Measurements from ENCODE around the gene TREH. TPM values are rescaled to one million over a fixed set of nuclear protein-coding genes. Genes with fewer than 3 reads are reported as not detected.
A peak's percentile ranks its signal among the peaks of the same experiment; 100 is the strongest.

TREH gene
- polyA plus RNA-seq, 1 of the 3 experiments (the other 2 are of a cell fraction) = not detected

DNA sequence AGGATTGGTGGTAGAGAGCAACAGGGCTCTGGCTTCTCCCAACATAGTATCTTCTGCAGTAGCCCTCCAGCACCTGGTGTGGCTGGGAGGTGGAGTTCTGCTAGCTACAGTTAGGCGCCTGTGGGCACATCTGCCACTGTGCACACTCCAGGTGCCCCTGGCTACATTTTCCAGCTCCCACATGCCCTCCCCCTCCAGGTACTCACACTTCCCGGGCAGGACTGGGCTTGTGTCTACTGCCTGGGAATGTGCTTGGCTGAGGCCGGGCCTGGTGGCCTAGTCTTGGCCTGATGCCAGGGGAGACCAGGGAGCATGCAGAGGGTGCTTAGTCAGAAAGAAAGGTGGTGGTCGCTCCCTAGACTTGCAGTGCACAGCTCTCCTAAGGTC lies 56.2 kb downstream of the TREH start (continued):
- TF ChIP-seq TAF1 (IDR thresholded peaks at IDR 0.05; ENCODE audit: borderline replicate concordance, low read depth, low read length) (peak; percentile 38; the same call in 1 of the 2 replicates), ELF1 (IDR thresholded peaks at IDR 0.05) (no peak), TEAD4 (IDR thresholded peaks at IDR 0.05; ENCODE audit: borderline replicate concordance, insufficient read depth) (0 out of 2 replicates have a peak, but pooled peaks have one; percentile 5), RXRA (IDR thresholded peaks at IDR 0.05; ENCODE audit: borderline replicate concordance, low read depth) (no peak)

DNA sequence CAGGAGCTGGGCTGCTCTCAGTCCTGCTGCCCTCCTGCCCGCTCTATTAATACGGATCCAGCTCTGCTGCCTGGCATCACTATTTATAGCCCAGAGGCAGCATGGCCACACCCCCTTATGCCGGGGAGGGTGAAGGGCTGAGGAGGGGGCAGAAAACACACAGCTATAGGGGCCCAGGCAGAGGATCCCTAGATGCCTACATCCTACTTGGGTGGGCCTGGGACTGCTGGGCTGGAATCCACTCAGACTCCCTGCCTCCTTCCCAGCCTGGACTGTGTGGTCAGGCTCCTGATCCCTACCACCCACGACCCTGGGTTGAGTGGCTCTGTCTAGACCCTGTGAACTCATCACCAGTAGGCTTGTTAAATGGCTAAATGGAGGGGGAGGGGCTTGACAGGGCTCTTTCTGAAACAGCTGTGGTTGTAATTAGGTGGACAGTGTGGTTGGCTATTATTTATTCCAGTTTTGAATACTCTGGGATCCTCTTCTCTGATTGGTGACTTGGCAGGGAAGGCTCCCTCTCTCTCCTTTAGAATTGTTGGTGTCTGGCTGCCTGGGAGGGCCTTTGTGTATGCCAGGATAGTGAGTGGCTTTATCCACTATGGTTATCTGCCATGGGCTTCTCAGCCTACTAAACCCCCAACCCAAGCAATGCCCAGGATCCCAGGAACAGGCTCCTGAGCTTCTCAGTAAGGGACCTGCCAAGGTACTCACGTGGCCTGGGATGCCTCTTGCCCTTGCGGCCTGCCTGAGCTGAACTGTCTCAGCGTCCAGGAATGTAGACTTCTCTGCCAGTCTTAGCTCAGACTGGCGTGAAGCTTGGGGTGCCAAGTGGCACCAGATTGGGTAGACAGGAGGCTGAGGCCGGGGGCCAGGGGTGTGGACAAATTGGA lies 56.8 kb downstream of the TREH start:
- TF ChIP-seq JUND (IDR thresholded peaks at IDR 0.05) (peak; percentile 40; the same call in 1 of the 2 replicates), FOXJ3 (CRISPR knock-in tag; IDR thresholded peaks at IDR 0.05) (no peak), EP300 (IDR thresholded peaks at IDR 0.05; ENCODE audit: borderline replicate concordance in 1 of 2, low read depth in 1 of 2, low read length in 1 of 2) (peak in 1 of 2 experiments; percentile 47; a peak in 1 of 4 replicates), RFX5 (IDR thresholded peaks at IDR 0.05; ENCODE audit: low read length) (peak; percentile 56; the same call in 1 of the 2 replicates), MXI1 (IDR thresholded peaks at IDR 0.05; ENCODE audit: low read depth, low read length) (no peak), TEAD4 (IDR thresholded peaks at IDR 0.05; ENCODE audit: borderline replicate concordance, insufficient read depth) (peak; percentile 47; the same call in 1 of the 2 replicates), ELF1 (IDR thresholded peaks at IDR 0.05) (no peak), FOSL2 (IDR thresholded peaks at IDR 0.05; ENCODE audit: borderline replicate concordance, low read depth) (peak; percentile 45; the same call in 1 of the 2 replicates), TCF12 (IDR thresholded peaks at IDR 0.05) (peak; percentile 51), NFIC (IDR thresholded peaks at IDR 0.05; ENCODE audit: borderline replicate concordance) (0 out of 2 replicates have a peak, but pooled peaks have one; percentile 5), SIN3A (IDR thresholded peaks at IDR 0.05; ENCODE audit: borderline replicate concordance, low read depth, low read length) (no peak; the same call in 1 of the 2 replicates), POLR2AphosphoS5 (IDR thresholded peaks at IDR 0.05; ENCODE audit: low read depth, low read length) (peak; percentile 78), SMC3 (IDR thresholded peaks at IDR 0.05; ENCODE audit: low read depth, low read length) (no peak)
- TF ChIP-seq, protein P1, sequence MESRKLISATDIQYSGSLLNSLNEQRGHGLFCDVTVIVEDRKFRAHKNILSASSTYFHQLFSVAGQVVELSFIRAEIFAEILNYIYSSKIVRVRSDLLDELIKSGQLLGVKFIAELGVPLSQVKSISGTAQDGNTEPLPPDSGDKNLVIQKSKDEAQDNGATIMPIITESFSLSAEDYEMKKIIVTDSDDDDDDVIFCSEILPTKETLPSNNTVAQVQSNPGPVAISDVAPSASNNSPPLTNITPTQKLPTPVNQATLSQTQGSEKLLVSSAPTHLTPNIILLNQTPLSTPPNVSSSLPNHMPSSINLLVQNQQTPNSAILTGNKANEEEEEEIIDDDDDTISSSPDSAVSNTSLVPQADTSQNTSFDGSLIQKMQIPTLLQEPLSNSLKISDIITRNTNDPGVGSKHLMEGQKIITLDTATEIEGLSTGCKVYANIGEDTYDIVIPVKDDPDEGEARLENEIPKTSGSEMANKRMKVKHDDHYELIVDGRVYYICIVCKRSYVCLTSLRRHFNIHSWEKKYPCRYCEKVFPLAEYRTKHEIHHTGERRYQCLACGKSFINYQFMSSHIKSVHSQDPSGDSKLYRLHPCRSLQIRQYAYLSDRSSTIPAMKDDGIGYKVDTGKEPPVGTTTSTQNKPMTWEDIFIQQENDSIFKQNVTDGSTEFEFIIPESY (IDR thresholded peaks at IDR 0.05; ENCODE audit: borderline replicate concordance, low read depth) = no peak
- TF ChIP-seq, protein P2, sequence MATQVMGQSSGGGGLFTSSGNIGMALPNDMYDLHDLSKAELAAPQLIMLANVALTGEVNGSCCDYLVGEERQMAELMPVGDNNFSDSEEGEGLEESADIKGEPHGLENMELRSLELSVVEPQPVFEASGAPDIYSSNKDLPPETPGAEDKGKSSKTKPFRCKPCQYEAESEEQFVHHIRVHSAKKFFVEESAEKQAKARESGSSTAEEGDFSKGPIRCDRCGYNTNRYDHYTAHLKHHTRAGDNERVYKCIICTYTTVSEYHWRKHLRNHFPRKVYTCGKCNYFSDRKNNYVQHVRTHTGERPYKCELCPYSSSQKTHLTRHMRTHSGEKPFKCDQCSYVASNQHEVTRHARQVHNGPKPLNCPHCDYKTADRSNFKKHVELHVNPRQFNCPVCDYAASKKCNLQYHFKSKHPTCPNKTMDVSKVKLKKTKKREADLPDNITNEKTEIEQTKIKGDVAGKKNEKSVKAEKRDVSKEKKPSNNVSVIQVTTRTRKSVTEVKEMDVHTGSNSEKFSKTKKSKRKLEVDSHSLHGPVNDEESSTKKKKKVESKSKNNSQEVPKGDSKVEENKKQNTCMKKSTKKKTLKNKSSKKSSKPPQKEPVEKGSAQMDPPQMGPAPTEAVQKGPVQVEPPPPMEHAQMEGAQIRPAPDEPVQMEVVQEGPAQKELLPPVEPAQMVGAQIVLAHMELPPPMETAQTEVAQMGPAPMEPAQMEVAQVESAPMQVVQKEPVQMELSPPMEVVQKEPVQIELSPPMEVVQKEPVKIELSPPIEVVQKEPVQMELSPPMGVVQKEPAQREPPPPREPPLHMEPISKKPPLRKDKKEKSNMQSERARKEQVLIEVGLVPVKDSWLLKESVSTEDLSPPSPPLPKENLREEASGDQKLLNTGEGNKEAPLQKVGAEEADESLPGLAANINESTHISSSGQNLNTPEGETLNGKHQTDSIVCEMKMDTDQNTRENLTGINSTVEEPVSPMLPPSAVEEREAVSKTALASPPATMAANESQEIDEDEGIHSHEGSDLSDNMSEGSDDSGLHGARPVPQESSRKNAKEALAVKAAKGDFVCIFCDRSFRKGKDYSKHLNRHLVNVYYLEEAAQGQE (IDR thresholded peaks at IDR 0.05; ENCODE audit: low read depth, low read length) = 0 out of 2 replicates have a peak, but pooled peaks have one; percentile 30
- TF ChIP-seq, protein P3, sequence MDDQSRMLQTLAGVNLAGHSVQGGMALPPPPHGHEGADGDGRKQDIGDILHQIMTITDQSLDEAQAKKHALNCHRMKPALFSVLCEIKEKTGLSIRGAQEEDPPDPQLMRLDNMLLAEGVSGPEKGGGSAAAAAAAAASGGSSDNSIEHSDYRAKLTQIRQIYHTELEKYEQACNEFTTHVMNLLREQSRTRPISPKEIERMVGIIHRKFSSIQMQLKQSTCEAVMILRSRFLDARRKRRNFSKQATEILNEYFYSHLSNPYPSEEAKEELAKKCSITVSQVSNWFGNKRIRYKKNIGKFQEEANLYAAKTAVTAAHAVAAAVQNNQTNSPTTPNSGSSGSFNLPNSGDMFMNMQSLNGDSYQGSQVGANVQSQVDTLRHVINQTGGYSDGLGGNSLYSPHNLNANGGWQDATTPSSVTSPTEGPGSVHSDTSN (IDR thresholded peaks at IDR 0.05) = peak; percentile 60
- TF ChIP-seq, protein P4, sequence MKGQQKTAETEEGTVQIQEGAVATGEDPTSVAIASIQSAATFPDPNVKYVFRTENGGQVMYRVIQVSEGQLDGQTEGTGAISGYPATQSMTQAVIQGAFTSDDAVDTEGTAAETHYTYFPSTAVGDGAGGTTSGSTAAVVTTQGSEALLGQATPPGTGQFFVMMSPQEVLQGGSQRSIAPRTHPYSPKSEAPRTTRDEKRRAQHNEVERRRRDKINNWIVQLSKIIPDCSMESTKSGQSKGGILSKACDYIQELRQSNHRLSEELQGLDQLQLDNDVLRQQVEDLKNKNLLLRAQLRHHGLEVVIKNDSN (IDR thresholded peaks at IDR 0.05; ENCODE audit: borderline replicate concordance, low read depth) = peak; percentile 76
- TF ChIP-seq, protein P5, sequence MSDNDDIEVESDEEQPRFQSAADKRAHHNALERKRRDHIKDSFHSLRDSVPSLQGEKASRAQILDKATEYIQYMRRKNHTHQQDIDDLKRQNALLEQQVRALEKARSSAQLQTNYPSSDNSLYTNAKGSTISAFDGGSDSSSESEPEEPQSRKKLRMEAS (IDR thresholded peaks at IDR 0.05; ENCODE audit: low read depth) = peak; percentile 90
- Histone ChIP-seq H2AFZ (ENCODE audit: low read depth) (no peak overlapping the region), H3K4me1 (ENCODE audit: control insufficient read depth in 1 of 2, insufficient read depth in 2 of 2, low read depth in 1 of 2, low read length in 1 of 2) (peaks cover 37 to 66% of the 10 kb centered on the region in 2 experiments), H3K36me3 (replicated peaks in 1 of 2; ENCODE audit: control insufficient read depth in 1 of 2, insufficient read depth in 2 of 2, low read length in 1 of 2) (peaks cover 23 to 34% of the 10 kb centered on the region in 2 experiments), H3K27me3 (ENCODE audit: insufficient read depth) (no peaks in the 10 kb centered on the region), H3K9me2 (no peaks in the 10 kb centered on the region), H4K20me1 (ENCODE audit: insufficient read depth) (peaks cover 42% of the 10 kb centered on the region), H3F3A (replicated peaks; ENCODE audit: insufficient read depth) (peaks cover 50% of the 10 kb centered on the region), H3K9me3 (no peaks in the 10 kb centered on the region), H3K9ac (peak overlapping the region; percentile 86), H3K4me3 (ENCODE audit: low read depth in 2 of 2, low read length in 1 of 2) (peak overlapping the region; percentile 79 to 95), H3K4me2 (peak overlapping the region; percentile 100), H3K27ac (ENCODE audit: low read depth in 2 of 2, low read length in 1 of 2) (peak overlapping the region; percentile 97 to 100), H3K79me2 (ENCODE audit: insufficient read depth) (peaks cover 75% of the 10 kb centered on the region)
- ChIA-PET CTCF (interaction anchor here (0.6 to 8.1 kb wide), 10 partner anchors 11 to 716 kb away, joined by 3 to 63 read pairs (median 4); partner anchors contain the start of gene PHLDB1), POLR2A (interaction anchor here (0.7 to 3.1 kb wide), 8 partner anchors 9 to 168 kb away, joined by 3 to 30 read pairs (median 5); partner anchors contain the start of genes DDX6 and PHLDB1)
- DNase-seq = peak; percentile 67
- WGBS (ENCODE audit: low lambda C conversion rate) = 6% methylated on average over 8 of the region's 9 CpGs

Data from SK-N-SH (cell line).